GM12878 (cell line): Measurements from ENCODE around the gene VAV2. TPM values are rescaled to one million over a fixed set of nuclear protein-coding genes. Genes with fewer than 3 reads are reported as not detected.
A peak's percentile ranks its signal among the peaks of the same experiment; 100 is the strongest.

Experiments used
- ATAC-seq: fragments of 200-7000 bp; cut with Tn5 transposase; 3 replicates; pipeline ENCODE4 v1.9.1; 2020; ENCODE audit warnings: mild to moderate bottlenecking, moderate library complexity
- BruUV-seq: library from RNA; stranded (reverse); fragments of 400-500 nt; replicated peaks from 2 replicates; lab custom pipeline; 2021; lab: Mats Ljungman, UMichigan
- CTCF ChIA-PET: fragments of 300-600 bp; sonication (Branson Sonifier 250); formaldehyde crosslinking; extraction: SDS; loops from one replicate; lab custom pipeline; 2021; ENCODE audit warnings: inconsistent platforms; lab: Yijun Ruan, JAX
- POLR2A ChIA-PET: fragments of 350-600 bp; formaldehyde crosslinking; extraction: SDS; loops from one replicate; lab custom pipeline; 2021; ENCODE audit warnings: inconsistent platforms; lab: Charles Lee
- RAD21 ChIA-PET: fragments of 300-600 bp; sonication (Branson Sonifier 250); formaldehyde crosslinking; loops from one replicate; lab custom pipeline; 2023; ENCODE audit warnings: antibody characterized with exemption; ENCODE audit not compliant: unreplicated experiment; lab: Charles Lee
- SMC1A ChIA-PET: fragments of 300-600 bp; sonication (Branson Sonifier 250); formaldehyde crosslinking; loops from one replicate; lab custom pipeline; 2023; ENCODE audit not compliant: unreplicated experiment, uncharacterized antibody; lab: Charles Lee
- DNase-seq: peaks from one replicate; pipeline ENCODE4 v3.0.0-alpha.2; 2011; ENCODE audit warnings: low read depth, low spot score
- FAIRE-seq: peaks from 3 replicates; lab custom pipeline; 2011; peaks lifted over from hg19 to GRCh38; lab: Jason Lieb, UNC
- H2AFZ ChIP-seq: 2 replicates; pipeline ENCODE4 v1.6.0; 2011; ENCODE audit warnings: low read depth, low read length, control low read depth; ENCODE audit not compliant: control insufficient read depth
- H3K27ac ChIP-seq: 2 replicates; pipeline ENCODE4 v1.5.1; 2011; ENCODE audit warnings: control low read depth; ENCODE audit not compliant: control insufficient read depth, insufficient read depth
- H3K27me3 ChIP-seq, 2 experiments: replicated peaks in 1 of 2; 2 replicates each; pipeline versions ENCODE4 v1.6.0 to v1.6.1; 2011; ENCODE audit warnings: low read length in 1 of 2; ENCODE audit not compliant: control insufficient read depth in 2 of 2, insufficient read depth in 2 of 2
- H3K36me3 ChIP-seq, 2 experiments: 2 replicates each; pipeline ENCODE4 v1.5.1; 2011; ENCODE audit warnings: low read length in 1 of 2; ENCODE audit not compliant: control insufficient read depth in 2 of 2, insufficient read depth in 2 of 2
- H3K4me1 ChIP-seq: 2 replicates; pipeline ENCODE4 v1.6.1; 2011; ENCODE audit warnings: mild to moderate bottlenecking, low read length, moderate library complexity, mixed read lengths; ENCODE audit not compliant: control insufficient read depth, insufficient read depth
- H3K4me2 ChIP-seq: 2 replicates; pipeline ENCODE4 v1.6.0; 2011; ENCODE audit warnings: control low read depth; ENCODE audit not compliant: control insufficient read depth, insufficient read depth
- H3K4me3 ChIP-seq: fragments of 200-600 bp; sonication (generic); 2 replicates; pipeline ENCODE4 v1.5.1; 2016
- H3K79me2 ChIP-seq: 2 replicates; pipeline ENCODE4 v1.6.0; 2011; ENCODE audit warnings: low read length; ENCODE audit not compliant: control insufficient read depth, insufficient read depth
- H3K9ac ChIP-seq: 2 replicates; pipeline ENCODE4 v1.8.0; 2011; ENCODE audit warnings: low read length, control low read depth, mixed read lengths; ENCODE audit not compliant: control insufficient read depth, insufficient read depth
- H3K9me3 ChIP-seq: replicated peaks from 3 replicates; pipeline ENCODE4 v1.5.1; 2011; ENCODE audit warnings: mild to moderate bottlenecking, low read length; ENCODE audit not compliant: control insufficient read depth, insufficient read depth
- H4K20me1 ChIP-seq: 2 replicates; pipeline ENCODE4 v1.6.0; 2011; ENCODE audit not compliant: control insufficient read depth, insufficient read depth
- BACH1 ChIP-seq: fragments of 450-650 bp; IDR thresholded peaks from 2 replicates; pipeline ENCODE4 v1.6.1; 2017; ENCODE audit warnings: mild to moderate bottlenecking, borderline replicate concordance
- FOS ChIP-seq: IDR thresholded peaks from 3 replicates; pipeline ENCODE4 v1.6.1; 2011; ENCODE audit warnings: borderline replicate concordance; ENCODE audit not compliant: insufficient read length; ENCODE audit errors: extremely low read depth
- FOXK2 ChIP-seq: fragments of 450-650 bp; IDR thresholded peaks from 2 replicates; pipeline ENCODE4 v1.6.1; 2017; ENCODE audit warnings: mild to moderate bottlenecking, moderate library complexity
- JUNB ChIP-seq: IDR thresholded peaks from 2 replicates; pipeline ENCODE4 v1.6.1; 2016; ENCODE audit warnings: antibody characterized with exemption, mild to moderate bottlenecking
- MEF2A ChIP-seq: IDR thresholded peaks from 2 replicates; pipeline ENCODE4 v1.6.1; 2011; ENCODE audit warnings: low read depth, mild to moderate bottlenecking, low read length, moderate library complexity; ENCODE audit not compliant: insufficient read depth
- MTA2 ChIP-seq: fragments of 450-650 bp; IDR thresholded peaks from 2 replicates; pipeline ENCODE4 v1.6.1; 2016; ENCODE audit warnings: low read depth, mild to moderate bottlenecking, moderate library complexity
- PAX8 ChIP-seq: fragments of 450-650 bp; IDR thresholded peaks from 2 replicates; pipeline ENCODE4 v1.6.1; 2017; ENCODE audit warnings: mild to moderate bottlenecking, moderate library complexity
- SMC3 ChIP-seq: IDR thresholded peaks from 2 replicates; pipeline ENCODE4 v1.6.1; 2011; ENCODE audit warnings: low read length, improper control_type of control experiment, borderline replicate concordance
- TAF1 ChIP-seq: IDR thresholded peaks from 2 replicates; pipeline ENCODE4 v1.6.1; 2011; ENCODE audit warnings: mild to moderate bottlenecking, low read depth, low read length, borderline replicate concordance
- TARDBP ChIP-seq: IDR thresholded peaks from 2 replicates; pipeline ENCODE4 v1.6.1; 2016; ENCODE audit warnings: borderline replicate concordance
- TCF3 ChIP-seq: IDR thresholded peaks from 2 replicates; pipeline ENCODE4 v1.6.1; 2012; ENCODE audit warnings: low read depth, mild to moderate bottlenecking, low read length, borderline replicate concordance; ENCODE audit not compliant: insufficient read depth
- YBX1 ChIP-seq: fragments of 450-650 bp; IDR thresholded peaks from 2 replicates; pipeline ENCODE4 v1.6.1; 2016; ENCODE audit warnings: antibody characterized with exemption
- WGBS: methylation state at CpG from one replicate; pipeline ENCODE4 v1.1.6; 2016; ENCODE audit warnings: low lambda C conversion rate; ENCODE audit not compliant: insufficient replicate concordance, insufficient coverage; ENCODE audit errors: missing lambda C conversion rate; 5-methylcytosine and 5-hydroxymethylcytosine counted together
- in situ Hi-C: fragments of 300-500 bp; cut with MboI; formaldehyde crosslinking; loops from 9 replicates; pipeline ENCODE4 v1.14.3; 2018; ENCODE audit warnings: mixed read lengths
- intact Hi-C: fragments of 100-400 bp; cut with micrococcal nuclease; formaldehyde crosslinking; loops from one replicate; pipeline ENCODE4 v1.14.2; 2022; ENCODE audit not compliant: unreplicated experiment
- polyA plus RNA-seq, 11 experiments: library from polyadenylated mRNA; depleted of rRNA in 4 of 11; unstranded in 6 of 11; stranded (reverse) in 5 of 11; fragments of >200 nt; fragmentation: Nextera tagmentation in 4 of 11; fragmentation: Illumina TruSeq in 1 of 11; extraction: Ambion mirVana in 4 of 11; extraction: Trizol in 1 of 11; gene quantifications; 1 replicate in 1 of 11; 2 replicates in 10 of 11; pipeline versions ENCODE4 v1.2.1 to v1.2.3, GENCODE V29; 2011 to 2016; ENCODE audit warnings: inconsistent platforms in 2 of 11, missing spikeins in 2 of 11, low read depth in 1 of 11
- total RNA-seq, 4 experiments: library from RNA; depleted of rRNA in 3 of 4; stranded (reverse); fragments of >200 nt in 3 of 4; fragmentation: Illumina TruSeq in 1 of 4; extraction: Trizol in 1 of 4; gene quantifications; 2 replicates each; pipeline versions ENCODE4 v1.2.1 to v1.2.3, GENCODE V29; 2013 to 2021
- TF ChIP-seq, protein P1 (sequence below): fragments of 450-650 bp; IDR thresholded peaks from 2 replicates; pipeline ENCODE4 v1.6.1; 2017; ENCODE audit warnings: antibody characterized with exemption, mild to moderate bottlenecking, moderate library complexity
- TF ChIP-seq, protein P2 (sequence below): fragments of 450-650 bp; IDR thresholded peaks from 2 replicates; pipeline ENCODE4 v1.6.1; 2016; ENCODE audit warnings: mild to moderate bottlenecking, moderate library complexity, borderline replicate concordance
- TF ChIP-seq, protein P3 (sequence below): IDR thresholded peaks from 2 replicates; pipeline ENCODE4 v1.6.1; 2012; ENCODE audit warnings: low read depth, low read length, improper control_type of control experiment

Gene VAV2
- total and polyA plus RNA-seq, 10 of the 15 experiments (the other 5 are each of a cell fraction or from before 2014, with no cell fraction given) = 0.13 to 43.9 (median 16.9) TPM

DNA sequence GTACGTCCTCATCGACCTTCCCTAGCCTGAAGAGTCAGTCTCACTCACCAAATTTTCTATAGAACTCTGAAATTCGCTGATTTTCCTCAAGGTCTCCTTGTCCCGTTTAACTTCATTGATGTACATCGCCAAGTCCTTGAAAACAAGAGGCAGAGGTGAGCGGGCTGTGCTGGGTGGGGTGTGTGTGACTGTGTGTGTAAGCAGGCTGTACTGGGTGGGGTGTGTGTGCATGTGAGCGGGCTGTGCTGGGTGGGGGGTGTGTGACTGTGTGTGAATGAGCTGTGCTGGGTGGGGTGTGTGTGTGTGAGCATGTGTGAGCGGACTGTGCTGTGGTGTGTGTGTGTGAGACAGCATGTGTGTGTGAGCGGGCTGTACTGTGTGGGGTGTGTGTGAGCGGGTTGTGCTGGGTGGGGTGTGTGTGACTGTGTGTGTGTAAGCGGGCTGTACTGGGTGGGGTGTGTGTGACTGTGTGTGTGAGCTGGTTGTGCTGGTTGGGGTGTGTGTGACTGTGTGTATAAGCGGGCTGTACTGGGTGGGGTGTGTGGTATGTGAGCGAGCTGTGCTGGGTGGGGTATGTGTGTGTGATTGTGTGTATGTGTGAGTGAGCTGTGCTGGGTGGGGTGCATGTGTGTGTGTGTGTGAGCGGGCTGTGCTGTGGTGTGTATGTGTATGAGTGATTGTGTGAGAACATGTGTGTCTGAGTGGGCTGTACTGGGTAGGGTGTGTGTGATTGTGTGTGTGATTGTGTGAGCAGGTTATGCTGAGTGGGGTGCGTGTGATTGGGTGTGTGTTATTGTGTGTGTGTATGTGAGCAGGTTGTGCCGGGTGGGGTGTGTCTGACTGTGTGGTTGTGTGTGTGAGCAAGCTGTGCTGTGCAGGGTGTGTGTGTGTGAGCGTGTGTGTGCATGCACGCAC lies 200.1 kb downstream of the VAV2 start:
- Histone ChIP-seq H3K9me3 (no peaks in the 10 kb centered on the region), H3K9ac (no peak overlapping the region), H3K36me3 (peaks cover 0 to 17% of the 10 kb centered on the region in 2 experiments; a peak in 3 of 4 replicates), H3K27me3 (no peaks in the 10 kb centered on the region), H4K20me1 (no peaks in the 10 kb centered on the region), H3K79me2 (no peaks in the 10 kb centered on the region; the same call in 1 of the 2 replicates), H2AFZ (no peak overlapping the region), H3K4me1 (peaks cover 28% of the 10 kb centered on the region), H3K27ac (no peak overlapping the region), H3K4me2 (no peak overlapping the region), H3K4me3 (no peak overlapping the region)
- no peak for FAIRE-seq
- RAD21 ChIA-PET = interaction anchor here (0.8 to 4.9 kb wide), 5 partner anchors 10 to 202 kb away, joined by 3 to 44 read pairs (median 8); no protein-coding TSS in a partner anchor
- intact Hi-C loops (loop anchor here (10.0 kb wide), 1 partner anchor 303 kb away; no protein-coding TSS in a partner anchor), in situ Hi-C loops (no loop called here)
- no peak for ATAC-seq
- CTCF ChIA-PET = interaction anchor here (0.6 to 4.5 kb wide), 7 partner anchors 10 to 203 kb away, joined by 3 to 50 read pairs (median 4); no protein-coding TSS in a partner anchor
- BruUV-seq = TSS peak; percentile 54
- 98% methylated on average over 17 of the region's 18 CpGs for WGBS
- SMC1A ChIA-PET = interaction anchor here (2.3 kb wide), 1 partner anchor 201 kb away, joined by 18 read pairs; no protein-coding TSS in a partner anchor
- no peak for DNase-seq
- POLR2A ChIA-PET = interaction anchor here (1.3 to 1.5 kb wide), 2 partner anchors 10 to 199 kb away, joined by 3 read pairs; no protein-coding TSS in a partner anchor
- TF ChIP-seq, protein P1, sequence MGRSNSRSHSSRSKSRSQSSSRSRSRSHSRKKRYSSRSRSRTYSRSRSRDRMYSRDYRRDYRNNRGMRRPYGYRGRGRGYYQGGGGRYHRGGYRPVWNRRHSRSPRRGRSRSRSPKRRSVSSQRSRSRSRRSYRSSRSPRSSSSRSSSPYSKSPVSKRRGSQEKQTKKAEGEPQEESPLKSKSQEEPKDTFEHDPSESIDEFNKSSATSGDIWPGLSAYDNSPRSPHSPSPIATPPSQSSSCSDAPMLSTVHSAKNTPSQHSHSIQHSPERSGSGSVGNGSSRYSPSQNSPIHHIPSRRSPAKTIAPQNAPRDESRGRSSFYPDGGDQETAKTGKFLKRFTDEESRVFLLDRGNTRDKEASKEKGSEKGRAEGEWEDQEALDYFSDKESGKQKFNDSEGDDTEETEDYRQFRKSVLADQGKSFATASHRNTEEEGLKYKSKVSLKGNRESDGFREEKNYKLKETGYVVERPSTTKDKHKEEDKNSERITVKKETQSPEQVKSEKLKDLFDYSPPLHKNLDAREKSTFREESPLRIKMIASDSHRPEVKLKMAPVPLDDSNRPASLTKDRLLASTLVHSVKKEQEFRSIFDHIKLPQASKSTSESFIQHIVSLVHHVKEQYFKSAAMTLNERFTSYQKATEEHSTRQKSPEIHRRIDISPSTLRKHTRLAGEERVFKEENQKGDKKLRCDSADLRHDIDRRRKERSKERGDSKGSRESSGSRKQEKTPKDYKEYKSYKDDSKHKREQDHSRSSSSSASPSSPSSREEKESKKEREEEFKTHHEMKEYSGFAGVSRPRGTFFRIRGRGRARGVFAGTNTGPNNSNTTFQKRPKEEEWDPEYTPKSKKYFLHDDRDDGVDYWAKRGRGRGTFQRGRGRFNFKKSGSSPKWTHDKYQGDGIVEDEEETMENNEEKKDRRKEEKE = no peak
- TF ChIP-seq TCF3 (peak; percentile 34; the same call in 1 of the 2 replicates), TAF1 (no peak), SMC3 (no peak), MTA2 (no peak), JUNB (no peak), MEF2A (no peak), FOS (no peak), PAX8 (no peak), BACH1 (no peak), FOXK2 (no peak), TARDBP (no peak), YBX1 (no peak)
- TF ChIP-seq, protein P2, sequence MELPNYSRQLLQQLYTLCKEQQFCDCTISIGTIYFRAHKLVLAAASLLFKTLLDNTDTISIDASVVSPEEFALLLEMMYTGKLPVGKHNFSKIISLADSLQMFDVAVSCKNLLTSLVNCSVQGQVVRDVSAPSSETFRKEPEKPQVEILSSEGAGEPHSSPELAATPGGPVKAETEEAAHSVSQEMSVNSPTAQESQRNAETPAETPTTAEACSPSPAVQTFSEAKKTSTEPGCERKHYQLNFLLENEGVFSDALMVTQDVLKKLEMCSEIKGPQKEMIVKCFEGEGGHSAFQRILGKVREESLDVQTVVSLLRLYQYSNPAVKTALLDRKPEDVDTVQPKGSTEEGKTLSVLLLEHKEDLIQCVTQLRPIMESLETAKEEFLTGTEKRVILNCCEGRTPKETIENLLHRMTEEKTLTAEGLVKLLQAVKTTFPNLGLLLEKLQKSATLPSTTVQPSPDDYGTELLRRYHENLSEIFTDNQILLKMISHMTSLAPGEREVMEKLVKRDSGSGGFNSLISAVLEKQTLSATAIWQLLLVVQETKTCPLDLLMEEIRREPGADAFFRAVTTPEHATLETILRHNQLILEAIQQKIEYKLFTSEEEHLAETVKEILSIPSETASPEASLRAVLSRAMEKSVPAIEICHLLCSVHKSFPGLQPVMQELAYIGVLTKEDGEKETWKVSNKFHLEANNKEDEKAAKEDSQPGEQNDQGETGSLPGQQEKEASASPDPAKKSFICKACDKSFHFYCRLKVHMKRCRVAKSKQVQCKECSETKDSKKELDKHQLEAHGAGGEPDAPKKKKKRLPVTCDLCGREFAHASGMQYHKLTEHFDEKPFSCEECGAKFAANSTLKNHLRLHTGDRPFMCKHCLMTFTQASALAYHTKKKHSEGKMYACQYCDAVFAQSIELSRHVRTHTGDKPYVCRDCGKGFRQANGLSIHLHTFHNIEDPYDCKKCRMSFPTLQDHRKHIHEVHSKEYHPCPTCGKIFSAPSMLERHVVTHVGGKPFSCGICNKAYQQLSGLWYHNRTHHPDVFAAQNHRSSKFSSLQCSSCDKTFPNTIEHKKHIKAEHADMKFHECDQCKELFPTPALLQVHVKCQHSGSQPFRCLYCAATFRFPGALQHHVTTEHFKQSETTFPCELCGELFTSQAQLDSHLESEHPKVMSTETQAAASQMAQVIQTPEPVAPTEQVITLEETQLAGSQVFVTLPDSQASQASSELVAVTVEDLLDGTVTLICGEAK = no peak
- TF ChIP-seq, protein P3, sequence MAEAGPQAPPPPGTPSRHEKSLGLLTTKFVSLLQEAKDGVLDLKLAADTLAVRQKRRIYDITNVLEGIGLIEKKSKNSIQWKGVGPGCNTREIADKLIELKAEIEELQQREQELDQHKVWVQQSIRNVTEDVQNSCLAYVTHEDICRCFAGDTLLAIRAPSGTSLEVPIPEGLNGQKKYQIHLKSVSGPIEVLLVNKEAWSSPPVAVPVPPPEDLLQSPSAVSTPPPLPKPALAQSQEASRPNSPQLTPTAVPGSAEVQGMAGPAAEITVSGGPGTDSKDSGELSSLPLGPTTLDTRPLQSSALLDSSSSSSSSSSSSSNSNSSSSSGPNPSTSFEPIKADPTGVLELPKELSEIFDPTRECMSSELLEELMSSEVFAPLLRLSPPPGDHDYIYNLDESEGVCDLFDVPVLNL = no peak
